ENCODE results near the gene CRTC2.

Gene CRTC2

GRCh38 chr1:153962088-153963029, 3.9 kb upstream of the CRTC2 start:
- H3K36me3 ChIP-seq (ENCODE audit: control insufficient read depth in 2 of 2, insufficient read depth in 2 of 2, low read length in 2 of 2), result peaks cover 6 to 10% of the 10 kb centered on the region in 2 donors
- H3K4me1 ChIP-seq (ENCODE audit: control insufficient read depth in 2 of 2, insufficient read depth in 2 of 2, low read length in 2 of 2), result peaks cover 37 to 40% of the 10 kb centered on the region in 2 donors
- H3K4me3 ChIP-seq (ENCODE audit: low read length in 2 of 2), result peak overlapping the region; percentile 81 to 96
- H3K27me3 ChIP-seq (ENCODE audit: control insufficient read depth in 2 of 2, insufficient read depth in 2 of 2, low read length in 2 of 2), result no peaks in the 10 kb centered on the region
- peak overlapping the region; percentile 89 to 95 for H3K27ac ChIP-seq (ENCODE audit: low read depth in 2 of 2, low read length in 2 of 2)
- H3K9me3 ChIP-seq (ENCODE audit: control insufficient read depth in 2 of 2, low read length in 2 of 2), result no peaks in the 10 kb centered on the region
- H3K9ac ChIP-seq (ENCODE audit: low read depth in 1 of 2, low read length in 2 of 2), result peak overlapping the region; percentile 93 to 98

GRCh38 chr1:153961421-153961820, 3.0 kb upstream of the CRTC2 start:
- Histone ChIP-seq H3K9ac (ENCODE audit: low read depth in 1 of 2, low read length in 2 of 2) (no peak overlapping the region), H3K9me3 (ENCODE audit: control insufficient read depth in 2 of 2, low read length in 2 of 2) (no peaks in the 10 kb centered on the region), H3K36me3 (ENCODE audit: control insufficient read depth in 2 of 2, insufficient read depth in 2 of 2, low read length in 2 of 2) (peaks cover 6 to 10% of the 10 kb centered on the region in 2 donors), H3K4me1 (ENCODE audit: control insufficient read depth in 2 of 2, insufficient read depth in 2 of 2, low read length in 2 of 2) (peaks cover 40 to 46% of the 10 kb centered on the region in 2 donors), H3K4me3 (ENCODE audit: low read length in 2 of 2) (no peak overlapping the region), H3K27me3 (ENCODE audit: control insufficient read depth in 2 of 2, insufficient read depth in 2 of 2, low read length in 2 of 2) (no peaks in the 10 kb centered on the region), H3K27ac (ENCODE audit: low read depth in 2 of 2, low read length in 2 of 2) (no peak overlapping the region)

GRCh38 chr1:153960206-153960605, 1.8 kb upstream of the CRTC2 start:
- Histone ChIP-seq H3K9me3 (ENCODE audit: control insufficient read depth in 2 of 2, low read length in 2 of 2) (no peaks in the 10 kb centered on the region), H3K27ac (ENCODE audit: low read depth in 2 of 2, low read length in 2 of 2) (no peak overlapping the region), H3K9ac (ENCODE audit: low read depth in 1 of 2, low read length in 2 of 2) (no peak overlapping the region), H3K4me1 (ENCODE audit: control insufficient read depth in 2 of 2, insufficient read depth in 2 of 2, low read length in 2 of 2) (peaks cover 38 to 49% of the 10 kb centered on the region in 2 donors), H3K4me3 (ENCODE audit: low read length in 2 of 2) (no peak overlapping the region), H3K27me3 (ENCODE audit: control insufficient read depth in 2 of 2, insufficient read depth in 2 of 2, low read length in 2 of 2) (no peaks in the 10 kb centered on the region), H3K36me3 (ENCODE audit: control insufficient read depth in 2 of 2, insufficient read depth in 2 of 2, low read length in 2 of 2) (peaks cover 6 to 10% of the 10 kb centered on the region in 2 donors)

GRCh38 chr1:153959454-153959853, 1.0 kb upstream of the CRTC2 start:
- H3K27ac ChIP-seq (ENCODE audit: low read depth in 2 of 2, low read length in 2 of 2), result peak overlapping the region; percentile 50 to 95
- no peak overlapping the region for H3K4me3 ChIP-seq (ENCODE audit: low read length in 2 of 2)
- H3K9ac ChIP-seq (ENCODE audit: low read depth in 1 of 2, low read length in 2 of 2), result peak overlapping the region in 1 of 2 donors; percentile 33
- H3K9me3 ChIP-seq (ENCODE audit: control insufficient read depth in 2 of 2, low read length in 2 of 2), result no peaks in the 10 kb centered on the region
- H3K36me3 ChIP-seq (ENCODE audit: control insufficient read depth in 2 of 2, insufficient read depth in 2 of 2, low read length in 2 of 2), result peaks cover 9 to 15% of the 10 kb centered on the region in 2 donors
- no peaks in the 10 kb centered on the region for H3K27me3 ChIP-seq (ENCODE audit: control insufficient read depth in 2 of 2, insufficient read depth in 2 of 2, low read length in 2 of 2)
- peaks cover 38 to 49% of the 10 kb centered on the region in 2 donors for H3K4me1 ChIP-seq (ENCODE audit: control insufficient read depth in 2 of 2, insufficient read depth in 2 of 2, low read length in 2 of 2)

GRCh38 chr1:153958961-153959260, 499 bp upstream of the CRTC2 start:
- no peaks in the 10 kb centered on the region for H3K27me3 ChIP-seq (ENCODE audit: control insufficient read depth in 2 of 2, insufficient read depth in 2 of 2, low read length in 2 of 2)
- peak overlapping the region; percentile 33 to 44 for H3K9ac ChIP-seq (ENCODE audit: low read depth in 1 of 2, low read length in 2 of 2)
- peaks cover 32 to 45% of the 10 kb centered on the region in 2 donors for H3K4me1 ChIP-seq (ENCODE audit: control insufficient read depth in 2 of 2, insufficient read depth in 2 of 2, low read length in 2 of 2)
- H3K36me3 ChIP-seq (ENCODE audit: control insufficient read depth in 2 of 2, insufficient read depth in 2 of 2, low read length in 2 of 2), result peaks cover 12 to 20% of the 10 kb centered on the region in 2 donors
- peak overlapping the region; percentile 62 to 95 for H3K27ac ChIP-seq (ENCODE audit: low read depth in 2 of 2, low read length in 2 of 2)
- H3K9me3 ChIP-seq (ENCODE audit: control insufficient read depth in 2 of 2, low read length in 2 of 2), result no peaks in the 10 kb centered on the region
- peak overlapping the region; percentile 82 to 98 for H3K4me3 ChIP-seq (ENCODE audit: low read length in 2 of 2)

- Histone ChIP-seq H3K27ac (ENCODE audit: low read depth in 2 of 2, low read length in 2 of 2) (peak overlapping the region; percentile 93 to 95), H3K9ac (ENCODE audit: low read depth in 1 of 2, low read length in 2 of 2) (peak overlapping the region; percentile 87 to 94), H3K27me3 (ENCODE audit: control insufficient read depth in 2 of 2, insufficient read depth in 2 of 2, low read length in 2 of 2) (no peaks in the 10 kb centered on the region), H3K36me3 (ENCODE audit: control insufficient read depth in 2 of 2, insufficient read depth in 2 of 2, low read length in 2 of 2) (peaks cover 13 to 29% of the 10 kb centered on the region in 2 donors), H3K4me3 (ENCODE audit: low read length in 2 of 2) (peak overlapping the region; percentile 82 to 98), H3K4me1 (ENCODE audit: control insufficient read depth in 2 of 2, insufficient read depth in 2 of 2, low read length in 2 of 2) (peaks cover 26 to 41% of the 10 kb centered on the region in 2 donors), H3K9me3 (ENCODE audit: control insufficient read depth in 2 of 2, low read length in 2 of 2) (no peaks in the 10 kb centered on the region)
Measured at GRCh38 chr1:153957744-153958110, 685 bp downstream of the CRTC2 start.

- H3K9me3 ChIP-seq (ENCODE audit: control insufficient read depth in 2 of 2, low read length in 2 of 2), result no peaks in the 10 kb centered on the region
- H3K36me3 ChIP-seq (ENCODE audit: control insufficient read depth in 2 of 2, insufficient read depth in 2 of 2, low read length in 2 of 2), result peaks cover 18 to 35% of the 10 kb centered on the region in 2 donors
- peaks cover 20 to 35% of the 10 kb centered on the region in 2 donors for H3K4me1 ChIP-seq (ENCODE audit: control insufficient read depth in 2 of 2, insufficient read depth in 2 of 2, low read length in 2 of 2)
- H3K27ac ChIP-seq (ENCODE audit: low read depth in 2 of 2, low read length in 2 of 2), result peak overlapping the region in 1 of 2 donors; percentile 95
- no peaks in the 10 kb centered on the region for H3K27me3 ChIP-seq (ENCODE audit: control insufficient read depth in 2 of 2, insufficient read depth in 2 of 2, low read length in 2 of 2)
- H3K9ac ChIP-seq (ENCODE audit: low read depth in 1 of 2, low read length in 2 of 2), result peak overlapping the region; percentile 87 to 94
- peak overlapping the region; percentile 82 to 98 for H3K4me3 ChIP-seq (ENCODE audit: low read length in 2 of 2)
Measured at GRCh38 chr1:153956997-153957715, 1.3 kb downstream of the CRTC2 start.

- Histone ChIP-seq H3K36me3 (ENCODE audit: control insufficient read depth in 2 of 2, insufficient read depth in 2 of 2, low read length in 2 of 2) (peaks cover 34 to 51% of the 10 kb centered on the region in 2 donors), H3K4me3 (ENCODE audit: low read length in 2 of 2) (no peak overlapping the region), H3K27ac (ENCODE audit: low read depth in 2 of 2, low read length in 2 of 2) (no peak overlapping the region), H3K9me3 (ENCODE audit: control insufficient read depth in 2 of 2, low read length in 2 of 2) (no peaks in the 10 kb centered on the region), H3K4me1 (ENCODE audit: control insufficient read depth in 2 of 2, insufficient read depth in 2 of 2, low read length in 2 of 2) (peaks cover 16 to 27% of the 10 kb centered on the region in 2 donors), H3K27me3 (ENCODE audit: control insufficient read depth in 2 of 2, insufficient read depth in 2 of 2, low read length in 2 of 2) (no peaks in the 10 kb centered on the region), H3K9ac (ENCODE audit: low read depth in 1 of 2, low read length in 2 of 2) (no peak overlapping the region)
Measured at GRCh38 chr1:153954826-153955225, 3.6 kb downstream of the CRTC2 start.

- H3K27ac ChIP-seq (ENCODE audit: low read depth in 2 of 2, low read length in 2 of 2), result no peak overlapping the region
Measured at GRCh38 chr1:153953859-153954365, 4.5 kb downstream of the CRTC2 start.

GRCh38 chr1:153951801-153952200, 6.6 kb downstream of the CRTC2 start:
- Histone ChIP-seq H3K9ac (ENCODE audit: low read depth in 1 of 2, low read length in 2 of 2) (no peak overlapping the region), H3K27ac (ENCODE audit: low read depth in 2 of 2, low read length in 2 of 2) (no peak overlapping the region), H3K4me1 (ENCODE audit: control insufficient read depth in 2 of 2, insufficient read depth in 2 of 2, low read length in 2 of 2) (peaks cover 11 to 14% of the 10 kb centered on the region in 2 donors), H3K9me3 (ENCODE audit: control insufficient read depth in 2 of 2, low read length in 2 of 2) (no peaks in the 10 kb centered on the region), H3K4me3 (ENCODE audit: low read length in 2 of 2) (no peak overlapping the region), H3K27me3 (ENCODE audit: control insufficient read depth in 2 of 2, insufficient read depth in 2 of 2, low read length in 2 of 2) (no peaks in the 10 kb centered on the region), H3K36me3 (ENCODE audit: control insufficient read depth in 2 of 2, insufficient read depth in 2 of 2, low read length in 2 of 2) (peaks cover 49 to 64% of the 10 kb centered on the region in 2 donors)

More at GRCh38 chr1:153953859-153954365, 4.5 kb downstream of the CRTC2 start:
- no peak overlapping the region for H3K9ac ChIP-seq (ENCODE audit: low read depth in 1 of 2, low read length in 2 of 2)
- H3K9me3 ChIP-seq (ENCODE audit: control insufficient read depth in 2 of 2, low read length in 2 of 2), result no peaks in the 10 kb centered on the region
- peaks cover 39 to 50% of the 10 kb centered on the region in 2 donors for H3K36me3 ChIP-seq (ENCODE audit: control insufficient read depth in 2 of 2, insufficient read depth in 2 of 2, low read length in 2 of 2)
- H3K4me3 ChIP-seq (ENCODE audit: low read length in 2 of 2), result no peak overlapping the region
- H3K27me3 ChIP-seq (ENCODE audit: control insufficient read depth in 2 of 2, insufficient read depth in 2 of 2, low read length in 2 of 2), result no peaks in the 10 kb centered on the region
- H3K4me1 ChIP-seq (ENCODE audit: control insufficient read depth in 2 of 2, insufficient read depth in 2 of 2, low read length in 2 of 2), result peaks cover 16 to 23% of the 10 kb centered on the region in 2 donors

All from mucosa of rectum (tissue), 2 donors.